Liver (tissue), 9 donors: Measurements from ENCODE around the gene FRMD1. TPM values are rescaled to one million over a fixed set of nuclear protein-coding genes. Genes with fewer than 3 reads are reported as not detected.

Experiments used
- DNase-seq: peaks from one replicate; pipeline ENCODE4 v3.0.0-alpha.2; 2017; ENCODE audit warnings: low spot score
- H3K27ac ChIP-seq, 2 donors: one replicate each; pipeline ENCODE4 v1.7.0; 2013; ENCODE audit warnings: inconsistent platforms in 2 of 2, low read length in 2 of 2, control low read depth in 1 of 2, low read depth in 1 of 2, mild to moderate bottlenecking in 1 of 2
- H3K27me3 ChIP-seq, 4 donors: one replicate each; pipeline versions ENCODE4 v1.6.1 to v1.7.0; 2013; ENCODE audit warnings: low read length in 3 of 4, inconsistent platforms in 1 of 4, mild to moderate bottlenecking in 1 of 4, moderate library complexity in 1 of 4; ENCODE audit not compliant: control insufficient read depth in 4 of 4, insufficient read depth in 4 of 4
- H3K36me3 ChIP-seq, 4 donors: one replicate each; pipeline versions ENCODE4 v1.6.1 to v1.7.0; 2013; ENCODE audit warnings: low read length in 3 of 4, mild to moderate bottlenecking in 3 of 4, low read depth in 1 of 4, moderate library complexity in 1 of 4; ENCODE audit not compliant: control insufficient read depth in 4 of 4, insufficient read depth in 3 of 4
- H3K4me1 ChIP-seq, 4 donors: one replicate each; pipeline versions ENCODE4 v1.6.1 to v1.7.0; 2013; ENCODE audit warnings: low read length in 3 of 4, mild to moderate bottlenecking in 3 of 4, moderate library complexity in 1 of 4; ENCODE audit not compliant: control insufficient read depth in 4 of 4, insufficient read depth in 4 of 4
- H3K4me3 ChIP-seq, 3 donors: one replicate each; pipeline versions ENCODE4 v1.6.1 to v1.7.0; 2013; ENCODE audit warnings: low read length in 3 of 3, control low read depth in 1 of 3, low read depth in 1 of 3, mild to moderate bottlenecking in 1 of 3
- H3K9ac ChIP-seq, 2 donors: one replicate each; pipeline ENCODE4 v1.7.0; 2013; ENCODE audit warnings: low read length in 2 of 2, mild to moderate bottlenecking in 2 of 2, moderate library complexity in 2 of 2, control low read depth in 1 of 2, low read depth in 1 of 2
- H3K9me3 ChIP-seq, 4 donors: one replicate each; pipeline versions ENCODE4 v1.6.1 to v1.7.0; 2013; ENCODE audit warnings: low read length in 3 of 4; ENCODE audit not compliant: control insufficient read depth in 4 of 4
- EGR1 ChIP-seq, 2 donors: IDR thresholded peaks; 2 replicates each; pipeline ENCODE4 v1.6.1; 2016 to 2018; ENCODE audit warnings: antibody characterized with exemption in 2 of 2, low read depth in 2 of 2
- FOXA1 ChIP-seq: IDR thresholded peaks from 2 replicates; pipeline ENCODE4 v1.6.1; 2016; ENCODE audit warnings: antibody characterized with exemption
- FOXA2 ChIP-seq: IDR thresholded peaks from 2 replicates; pipeline ENCODE4 v1.6.1; 2016; ENCODE audit warnings: antibody characterized with exemption
- GABPA ChIP-seq, 2 donors: IDR thresholded peaks in 1 of 2; conservative IDR thresholded peaks in 1 of 2; 2 replicates each; pipeline ENCODE4 v1.6.1; 2016; ENCODE audit warnings: antibody characterized with exemption in 2 of 2, mild to moderate bottlenecking in 1 of 2, moderate library complexity in 1 of 2
- HNF4A ChIP-seq, 2 donors: conservative IDR thresholded peaks; 2 replicates each; pipeline ENCODE4 v1.6.1; 2016; ENCODE audit warnings: antibody characterized with exemption in 2 of 2, mild to moderate bottlenecking in 2 of 2
- HNF4G ChIP-seq: IDR thresholded peaks from 2 replicates; pipeline ENCODE4 v1.6.1; 2016; ENCODE audit warnings: antibody characterized with exemption
- JUND ChIP-seq, 2 donors: IDR thresholded peaks; 2 replicates each; pipeline ENCODE4 v1.6.1; 2016; ENCODE audit warnings: antibody characterized with exemption in 2 of 2
- NR2F2 ChIP-seq: IDR thresholded peaks from 2 replicates; pipeline ENCODE4 v1.6.1; 2016; ENCODE audit warnings: antibody characterized with exemption
- RAD21 ChIP-seq, 2 donors: IDR thresholded peaks; 2 replicates each; pipeline ENCODE4 v1.6.1; 2016; ENCODE audit warnings: antibody characterized with exemption in 2 of 2, mild to moderate bottlenecking in 2 of 2
- RXRA ChIP-seq, 2 donors: IDR thresholded peaks; 2 replicates each; pipeline ENCODE4 v1.6.1; 2017 to 2018; ENCODE audit warnings: antibody characterized with exemption in 2 of 2, mild to moderate bottlenecking in 1 of 2
- SP1 ChIP-seq: IDR thresholded peaks from 2 replicates; pipeline ENCODE4 v1.6.1; 2018; ENCODE audit warnings: antibody characterized with exemption, mild to moderate bottlenecking
- TAF1 ChIP-seq: conservative IDR thresholded peaks from 2 replicates; pipeline ENCODE4 v1.6.1; 2016; ENCODE audit warnings: antibody characterized with exemption, mild to moderate bottlenecking
- YY1 ChIP-seq: IDR thresholded peaks from 2 replicates; pipeline ENCODE4 v1.6.1; 2016; ENCODE audit warnings: antibody characterized with exemption, mild to moderate bottlenecking
- WGBS: extraction: QIAGEN DNeasy Blood & Tissue Kit; methylation state at CpG from one replicate; pipeline ENCODE4 v1.1.7; 2013; 5-methylcytosine and 5-hydroxymethylcytosine counted together
- polyA plus RNA-seq, 2 donors: library from polyadenylated mRNA; stranded (reverse) in 1 of 2; unstranded in 1 of 2; fragments of 200-250 nt in 1 of 2; fragments of >200 nt in 1 of 2; fragmentation: Nextera tagmentation in 1 of 2; extraction: Ambion mirVana in 1 of 2; gene quantifications; one replicate each; pipeline versions ENCODE4 v1.2.1 to v1.2.3, GENCODE V29; 2013 to 2015
- total RNA-seq, 2 donors: library from RNA; depleted of rRNA; stranded (reverse); fragments of >200 nt; gene quantifications; one replicate each; pipeline ENCODE4 v1.2.3, GENCODE V29; 2014
- TF ChIP-seq, protein P1 (sequence below): IDR thresholded peaks from 2 replicates; pipeline ENCODE4 v1.6.1; 2016; ENCODE audit warnings: antibody characterized with exemption
- TF ChIP-seq, protein P2 (sequence below): IDR thresholded peaks from 2 replicates; pipeline ENCODE4 v1.6.1; 2016; ENCODE audit warnings: antibody characterized with exemption
- TF ChIP-seq, protein P3 (sequence below): IDR thresholded peaks from 2 replicates; pipeline ENCODE4 v1.6.1; 2016; ENCODE audit warnings: antibody characterized with exemption
- TF ChIP-seq, protein P4 (sequence below): fragments of 150-350 bp; IDR thresholded peaks from 2 replicates; pipeline ENCODE4 v1.5.1; 2017; ENCODE audit warnings: improper control_type of control experiment, low read depth, low read length; ENCODE audit not compliant: missing input control
- donor health status: healthy.
- donor health status: healthy.
- donor health status: healthy.
- donor health status: healthy.
- donor health status: healthy.

The FRMD1 gene
- total and polyA plus RNA-seq, 4 donors: 0.04 to 0.17 (median 0.12) TPM

DNA sequence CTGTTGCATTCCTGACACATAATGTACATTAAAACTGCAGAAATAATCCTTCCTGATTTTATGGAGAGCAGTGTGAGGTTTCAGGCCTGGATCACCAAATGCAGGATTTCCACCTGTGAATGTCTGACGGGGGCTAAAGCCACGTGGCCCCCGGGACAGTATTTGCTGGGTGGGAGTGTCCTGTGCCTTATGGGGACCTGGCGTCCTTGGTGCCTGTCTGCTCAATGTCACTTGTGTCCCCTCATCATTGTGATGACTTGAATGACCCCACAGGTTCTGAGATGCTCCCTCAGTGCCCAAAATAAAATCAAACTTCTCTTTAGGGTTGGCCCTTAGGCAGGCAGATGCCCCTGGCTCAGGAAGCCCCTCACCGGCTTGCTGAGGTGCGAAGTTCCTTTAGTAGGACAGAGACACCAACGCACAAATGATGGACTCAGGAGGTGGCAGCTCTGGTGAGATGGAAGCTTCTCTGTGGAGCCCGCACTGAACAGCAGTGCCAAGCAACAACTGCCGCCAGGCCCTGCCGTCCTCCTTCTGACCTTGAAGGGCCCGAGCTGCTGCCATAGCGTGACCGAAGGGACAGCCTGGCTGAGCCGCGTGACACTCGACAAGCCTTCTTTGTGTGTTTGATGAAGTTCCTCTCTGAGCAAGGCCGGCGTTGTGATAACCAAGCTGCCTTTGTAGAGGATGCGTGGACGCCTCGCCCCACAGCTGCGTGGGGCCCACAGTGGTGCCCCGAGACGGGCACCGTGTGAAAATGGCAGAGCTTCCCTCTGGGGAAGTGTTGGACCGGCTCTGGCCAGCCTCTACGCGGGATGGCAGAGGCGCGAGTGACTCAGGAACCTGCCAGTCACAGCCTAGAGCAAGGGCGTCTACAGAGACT is 30.9 kb downstream of the FRMD1 start (continued):
- TF ChIP-seq HNF4A (conservative IDR thresholded peaks at IDR 0.05) (no peak), FOXA1 (no peak), FOXA2 (no peak), TAF1 (no peak)
- TF ChIP-seq, protein P1, sequence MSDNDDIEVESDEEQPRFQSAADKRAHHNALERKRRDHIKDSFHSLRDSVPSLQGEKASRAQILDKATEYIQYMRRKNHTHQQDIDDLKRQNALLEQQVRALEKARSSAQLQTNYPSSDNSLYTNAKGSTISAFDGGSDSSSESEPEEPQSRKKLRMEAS: no peak

DNA sequence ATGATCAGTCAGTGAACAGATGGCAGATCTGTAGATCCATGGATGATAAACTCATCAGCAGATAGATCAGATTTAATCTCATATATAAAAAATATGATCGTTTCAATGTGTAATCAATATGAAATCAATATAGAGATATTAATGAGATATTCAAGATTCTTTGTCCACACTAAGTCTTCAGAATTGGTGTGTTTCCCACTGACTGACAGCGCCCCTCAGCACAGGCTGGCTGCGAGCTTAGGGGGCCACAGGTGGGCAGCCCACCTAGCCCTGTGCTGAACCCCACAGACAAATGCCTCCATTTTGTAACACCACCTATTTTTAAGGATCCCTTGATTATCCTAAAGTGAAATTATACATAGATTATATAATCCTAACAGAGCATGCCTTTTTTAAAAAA is 32.3 kb downstream of the FRMD1 start:
- H3K27ac ChIP-seq: no peak overlapping the region
- no peaks in the 10 kb centered on the region for H3K4me1 ChIP-seq
- 97% methylated on average over 3 of the region's 3 CpGs for WGBS

More for the DNA sequence above, 32.3 kb downstream of the FRMD1 start:
- no peak overlapping the region for H3K9ac ChIP-seq
- DNase-seq: no peak
- H3K4me3 ChIP-seq: no peak overlapping the region
- TF ChIP-seq, protein P2, sequence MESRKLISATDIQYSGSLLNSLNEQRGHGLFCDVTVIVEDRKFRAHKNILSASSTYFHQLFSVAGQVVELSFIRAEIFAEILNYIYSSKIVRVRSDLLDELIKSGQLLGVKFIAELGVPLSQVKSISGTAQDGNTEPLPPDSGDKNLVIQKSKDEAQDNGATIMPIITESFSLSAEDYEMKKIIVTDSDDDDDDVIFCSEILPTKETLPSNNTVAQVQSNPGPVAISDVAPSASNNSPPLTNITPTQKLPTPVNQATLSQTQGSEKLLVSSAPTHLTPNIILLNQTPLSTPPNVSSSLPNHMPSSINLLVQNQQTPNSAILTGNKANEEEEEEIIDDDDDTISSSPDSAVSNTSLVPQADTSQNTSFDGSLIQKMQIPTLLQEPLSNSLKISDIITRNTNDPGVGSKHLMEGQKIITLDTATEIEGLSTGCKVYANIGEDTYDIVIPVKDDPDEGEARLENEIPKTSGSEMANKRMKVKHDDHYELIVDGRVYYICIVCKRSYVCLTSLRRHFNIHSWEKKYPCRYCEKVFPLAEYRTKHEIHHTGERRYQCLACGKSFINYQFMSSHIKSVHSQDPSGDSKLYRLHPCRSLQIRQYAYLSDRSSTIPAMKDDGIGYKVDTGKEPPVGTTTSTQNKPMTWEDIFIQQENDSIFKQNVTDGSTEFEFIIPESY: no peak
- TF ChIP-seq YY1 (no peak), RXRA (IDR thresholded peaks at IDR 0.05) (no peak), HNF4G (no peak), JUND (IDR thresholded peaks at IDR 0.05) (no peak), HNF4A (conservative IDR thresholded peaks at IDR 0.05) (no peak), SP1 (no peak), TAF1 (no peak), GABPA (IDR thresholded peaks at IDR 0.05 in 1 of 2, conservative IDR thresholded peaks at IDR 0.05 in 1 of 2) (no peak), NR2F2 (no peak), EGR1 (IDR thresholded peaks at IDR 0.05; ENCODE audit: low read depth in 2 of 2) (no peak), FOXA2 (no peak), RAD21 (IDR thresholded peaks at IDR 0.05) (no peak)
- TF ChIP-seq, protein P3, sequence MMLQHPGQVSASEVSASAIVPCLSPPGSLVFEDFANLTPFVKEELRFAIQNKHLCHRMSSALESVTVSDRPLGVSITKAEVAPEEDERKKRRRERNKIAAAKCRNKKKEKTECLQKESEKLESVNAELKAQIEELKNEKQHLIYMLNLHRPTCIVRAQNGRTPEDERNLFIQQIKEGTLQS: no peak
- TF ChIP-seq, protein P1: no peak
- TF ChIP-seq, protein P4, sequence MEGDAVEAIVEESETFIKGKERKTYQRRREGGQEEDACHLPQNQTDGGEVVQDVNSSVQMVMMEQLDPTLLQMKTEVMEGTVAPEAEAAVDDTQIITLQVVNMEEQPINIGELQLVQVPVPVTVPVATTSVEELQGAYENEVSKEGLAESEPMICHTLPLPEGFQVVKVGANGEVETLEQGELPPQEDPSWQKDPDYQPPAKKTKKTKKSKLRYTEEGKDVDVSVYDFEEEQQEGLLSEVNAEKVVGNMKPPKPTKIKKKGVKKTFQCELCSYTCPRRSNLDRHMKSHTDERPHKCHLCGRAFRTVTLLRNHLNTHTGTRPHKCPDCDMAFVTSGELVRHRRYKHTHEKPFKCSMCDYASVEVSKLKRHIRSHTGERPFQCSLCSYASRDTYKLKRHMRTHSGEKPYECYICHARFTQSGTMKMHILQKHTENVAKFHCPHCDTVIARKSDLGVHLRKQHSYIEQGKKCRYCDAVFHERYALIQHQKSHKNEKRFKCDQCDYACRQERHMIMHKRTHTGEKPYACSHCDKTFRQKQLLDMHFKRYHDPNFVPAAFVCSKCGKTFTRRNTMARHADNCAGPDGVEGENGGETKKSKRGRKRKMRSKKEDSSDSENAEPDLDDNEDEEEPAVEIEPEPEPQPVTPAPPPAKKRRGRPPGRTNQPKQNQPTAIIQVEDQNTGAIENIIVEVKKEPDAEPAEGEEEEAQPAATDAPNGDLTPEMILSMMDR: no peak
- peaks cover 0 to 3% (median 3%) of the 10 kb centered on the region in 4 donors for H3K9me3 ChIP-seq
- H3K36me3 ChIP-seq: no peaks in the 10 kb centered on the region
- no peaks in the 10 kb centered on the region for H3K27me3 ChIP-seq
